ENCODE results near the gene SLC27A5. TPM values are rescaled to one million over a fixed set of nuclear protein-coding genes. Genes with fewer than 3 reads are reported as not detected.

The SLC27A5 gene
- total and polyA plus RNA-seq, 9 of the 15 experiments (the other 6 are each of a cell fraction or from before 2014, with no cell fraction given), result 42.2 to 318 (median 64.7) TPM

DNA sequence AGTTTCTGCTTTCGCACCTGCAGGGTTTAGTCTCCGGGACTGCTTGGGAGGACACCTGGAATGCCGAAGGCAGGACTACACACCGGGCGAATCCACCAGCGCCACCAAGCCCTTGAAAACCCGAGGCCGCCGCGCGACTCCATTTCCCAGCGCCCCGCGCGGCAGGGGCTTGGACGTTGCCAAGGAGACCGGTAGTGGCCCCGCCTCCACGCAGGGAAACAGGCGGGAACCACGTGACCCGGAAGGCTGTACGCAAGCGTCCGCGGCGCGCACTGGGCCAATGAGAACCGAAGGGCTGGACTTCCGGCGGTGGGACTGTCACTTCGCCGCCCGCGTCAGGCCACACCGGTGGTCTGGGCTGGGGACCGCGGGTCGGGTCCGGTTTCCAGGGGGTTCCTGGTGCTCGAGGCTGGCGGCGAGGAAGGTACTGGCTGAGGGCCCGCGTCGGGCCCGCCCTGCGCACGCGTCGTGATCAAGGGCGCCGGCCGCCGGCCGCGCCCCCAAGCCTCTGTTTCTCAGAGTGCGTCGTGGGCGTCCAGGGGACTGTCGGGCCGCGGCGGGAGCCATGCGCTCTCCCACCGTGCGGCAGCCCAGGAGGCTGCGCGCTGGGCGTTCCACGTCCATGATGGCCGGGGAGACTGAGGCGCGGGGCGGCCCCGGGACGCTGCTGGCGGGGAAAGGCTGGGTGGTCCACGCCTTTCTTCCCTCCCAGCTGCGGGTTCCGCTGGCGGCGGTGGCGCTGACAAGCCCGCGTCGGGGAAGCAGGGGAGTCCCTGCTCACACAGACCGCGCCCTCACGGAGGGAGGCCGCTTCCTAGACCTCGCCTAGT, 44.8 kb downstream of the SLC27A5 start, which contains the start of gene ZNF324 (continued):
- TF ChIP-seq REST (IDR thresholded peaks at IDR 0.05; ENCODE audit: borderline replicate concordance) (peak; percentile 92), REST (CRISPR knock-in tag; IDR thresholded peaks at IDR 0.05; ENCODE audit: low read depth) (no peak), BMI1 (IDR thresholded peaks at IDR 0.05; ENCODE audit: low read length) (peak; percentile 86), SAP30 (IDR thresholded peaks at IDR 0.05; ENCODE audit: borderline replicate concordance, insufficient read depth, low read depth, low read length, poor library complexity, severe bottlenecking) (peak; percentile 94), GATAD2B (IDR thresholded peaks at IDR 0.05; ENCODE audit: borderline replicate concordance) (no peak), KAT7 (CRISPR knock-in tag; IDR thresholded peaks at IDR 0.05; ENCODE audit: borderline replicate concordance) (0 out of 2 replicates have a peak, but pooled peaks have one; percentile 35), HDAC6 (IDR thresholded peaks at IDR 0.05; ENCODE audit: low read depth, low read length) (no peak), PREB (CRISPR knock-in tag; IDR thresholded peaks at IDR 0.05) (no peak), ZC3H4 (CRISPR knock-in tag; IDR thresholded peaks at IDR 0.05; ENCODE audit: borderline replicate concordance) (no peak), MTA2 (IDR thresholded peaks at IDR 0.05; ENCODE audit: low read depth) (no peak), FOSL1 (tag; conservative IDR thresholded peaks at IDR 0.05) (no peak), DPF2 (IDR thresholded peaks at IDR 0.05) (no peak), NBN (IDR thresholded peaks at IDR 0.05; ENCODE audit: low read depth) (no peak), HNRNPUL1 (IDR thresholded peaks at IDR 0.05; ENCODE audit: low read length) (no peak), CREM (IDR thresholded peaks at IDR 0.05; ENCODE audit: low read depth) (peak; percentile 90)
- TF ChIP-seq, protein P1, sequence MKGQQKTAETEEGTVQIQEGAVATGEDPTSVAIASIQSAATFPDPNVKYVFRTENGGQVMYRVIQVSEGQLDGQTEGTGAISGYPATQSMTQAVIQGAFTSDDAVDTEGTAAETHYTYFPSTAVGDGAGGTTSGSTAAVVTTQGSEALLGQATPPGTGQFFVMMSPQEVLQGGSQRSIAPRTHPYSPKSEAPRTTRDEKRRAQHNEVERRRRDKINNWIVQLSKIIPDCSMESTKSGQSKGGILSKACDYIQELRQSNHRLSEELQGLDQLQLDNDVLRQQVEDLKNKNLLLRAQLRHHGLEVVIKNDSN (CRISPR knock-in tag; IDR thresholded peaks at IDR 0.05), result peak; percentile 97
- TF ChIP-seq, protein P2, sequence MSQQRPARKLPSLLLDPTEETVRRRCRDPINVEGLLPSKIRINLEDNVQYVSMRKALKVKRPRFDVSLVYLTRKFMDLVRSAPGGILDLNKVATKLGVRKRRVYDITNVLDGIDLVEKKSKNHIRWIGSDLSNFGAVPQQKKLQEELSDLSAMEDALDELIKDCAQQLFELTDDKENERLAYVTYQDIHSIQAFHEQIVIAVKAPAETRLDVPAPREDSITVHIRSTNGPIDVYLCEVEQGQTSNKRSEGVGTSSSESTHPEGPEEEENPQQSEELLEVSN (IDR thresholded peaks at IDR 0.05; ENCODE audit: borderline replicate concordance in 1 of 2, extremely low read depth in 1 of 2, insufficient read depth in 1 of 2, insufficient read length in 1 of 2, low read depth in 1 of 2, low read length in 1 of 2, poor library complexity in 1 of 2, severe bottlenecking in 1 of 2), result peak; percentile 50 to 64

All from K562 (cell line).